OCI-LY3 (cell line): ENCODE measurements around the gene PIK3R5.
A peak's percentile ranks its signal among the peaks of the same experiment; 100 is the strongest.

Experiments
- H2AFZ ChIP-seq: fragments of 200-600, 300-600 bp; shearing (Covaris generic); 2 replicates; pipeline ENCODE4 v1.6.0; 2014; ENCODE audit warnings: antibody characterized with exemption, low read depth, low read length
- H3K27ac ChIP-seq: fragments of 200-600, 300-600 bp; sonication (generic); 2 replicates; pipeline ENCODE4 v1.5.1; 2014; ENCODE audit warnings: mild to moderate bottlenecking, low read length, moderate library complexity, mixed read lengths
- H3K27me3 ChIP-seq: fragments of 200-600, 300-600 bp; sonication (generic); 2 replicates; pipeline ENCODE4 v1.6.1; 2014; ENCODE audit warnings: low read depth, low read length, mixed read lengths
- H3K36me3 ChIP-seq: fragments of 200-600, 300-600 bp; sonication (generic); replicated peaks from 2 replicates; pipeline ENCODE3; 2014; ENCODE audit warnings: low read depth, low read length, mixed read lengths
- H3K4me1 ChIP-seq: fragments of 300-600, 200-600 bp; sonication (generic); 2 replicates; pipeline ENCODE4 v1.6.1; 2014; ENCODE audit warnings: low read length, mixed read lengths
- H3K4me2 ChIP-seq: fragments of 200-600, 300-600 bp; sonication (generic); 2 replicates; pipeline ENCODE4 v1.6.1; 2014; ENCODE audit warnings: low read length, mixed read lengths
- H3K4me3 ChIP-seq: fragments of 300-600, 200-600 bp; sonication (generic); 2 replicates; pipeline ENCODE4 v1.5.1; 2014; ENCODE audit warnings: antibody characterized with exemption, mild to moderate bottlenecking, low read length, moderate library complexity
- H3K79me2 ChIP-seq: fragments of 300-600, 200-600 bp; shearing (Covaris generic); 2 replicates; pipeline ENCODE4 v1.6.1; 2014; ENCODE audit warnings: mild to moderate bottlenecking, low read length, mixed read lengths
- H3K9ac ChIP-seq: fragments of 300-600, 200-600 bp; shearing (Covaris generic); 2 replicates; pipeline ENCODE4 v1.6.0; 2014; ENCODE audit warnings: mild to moderate bottlenecking, low read length, moderate library complexity
- H3K9me3 ChIP-seq: fragments of 200-600, 300-600 bp; shearing (Covaris generic); 2 replicates; pipeline ENCODE4 v1.6.1; 2014; ENCODE audit warnings: low read length, mixed read lengths; ENCODE audit not compliant: insufficient read depth
- H4K20me1 ChIP-seq: fragments of 200-600, 300-600 bp; sonication (generic); 2 replicates; pipeline ENCODE4 v1.6.1; 2016; ENCODE audit warnings: low read length, mixed read lengths; ENCODE audit not compliant: insufficient read depth
- CTCF ChIP-seq: fragments of 200-600, 300-600 bp; sonication (generic); IDR thresholded peaks from 2 replicates; pipeline ENCODE4 v1.5.1; 2014; ENCODE audit warnings: antibody characterized with exemption, low read length, low read depth
- EZH2phosphoT487 ChIP-seq: fragments of 200-600 bp; shearing (Covaris generic); IDR thresholded peaks from 2 replicates; pipeline ENCODE4 v1.6.1; 2018; ENCODE audit warnings: antibody characterized with exemption, mixed run types, low read depth

PIK3R5 gene

DNA sequence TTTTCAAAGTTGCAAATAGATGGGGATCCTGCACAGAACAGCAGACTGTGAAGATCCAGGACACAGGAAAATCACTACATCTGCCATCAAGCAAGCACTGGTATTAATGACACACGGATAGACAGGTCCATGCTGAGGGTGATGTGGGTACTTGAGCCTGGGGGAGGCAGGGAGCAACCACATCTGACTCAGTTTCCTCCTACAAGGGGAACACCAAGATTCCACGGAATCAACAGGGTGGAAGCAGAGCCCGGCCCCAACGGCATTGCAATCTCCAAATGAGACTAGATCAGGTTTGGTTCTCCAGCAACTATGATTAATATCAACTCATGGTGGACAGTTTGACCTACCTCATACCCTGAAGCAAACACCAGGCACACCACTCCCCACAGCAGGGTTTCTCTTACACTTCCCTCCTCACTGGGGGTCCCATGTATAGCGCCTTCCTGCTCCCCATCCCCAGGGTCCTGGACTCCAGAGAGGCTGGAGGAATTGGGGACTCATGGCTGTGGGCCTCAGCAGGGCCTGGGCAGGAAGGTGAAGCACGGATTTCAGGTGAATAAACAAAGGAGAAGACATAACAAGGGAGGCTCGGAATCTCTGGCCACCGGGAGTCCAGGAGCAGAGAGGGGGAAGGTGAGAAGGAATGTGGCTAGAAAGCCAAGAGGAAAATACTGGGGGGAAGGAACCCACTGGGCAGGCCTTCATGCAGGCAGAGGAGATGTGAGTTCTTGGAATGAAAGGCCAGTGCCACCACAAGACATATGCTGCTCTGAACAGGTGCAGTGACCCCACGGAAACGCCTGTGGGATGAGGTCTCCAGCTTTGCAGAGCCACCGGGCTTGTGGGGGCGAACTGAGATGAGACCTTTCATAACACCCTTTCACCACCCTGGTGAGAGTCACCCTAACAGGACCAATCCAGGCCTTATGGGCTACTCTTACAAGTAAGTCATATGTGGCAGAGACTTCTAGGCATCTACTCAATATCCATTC, 68.6 kb downstream of the PIK3R5 start:
- no peak for TF ChIP-seq EZH2phosphoT487
- no peak for TF ChIP-seq CTCF
- peaks cover 80% of the 10 kb centered on the region for H3K4me1 ChIP-seq
- H3K27ac ChIP-seq: no peak overlapping the region
- H4K20me1 ChIP-seq: no peaks in the 10 kb centered on the region
- H3K4me2 ChIP-seq: no peak overlapping the region
- H3K36me3 ChIP-seq: peaks cover 11% of the 10 kb centered on the region
- no peak overlapping the region for H3K4me3 ChIP-seq
- no peak overlapping the region for H2AFZ ChIP-seq
- H3K27me3 ChIP-seq: no peaks in the 10 kb centered on the region
- H3K9me3 ChIP-seq: no peaks in the 10 kb centered on the region
- H3K79me2 ChIP-seq: no peaks in the 10 kb centered on the region
- no peak overlapping the region for H3K9ac ChIP-seq

DNA sequence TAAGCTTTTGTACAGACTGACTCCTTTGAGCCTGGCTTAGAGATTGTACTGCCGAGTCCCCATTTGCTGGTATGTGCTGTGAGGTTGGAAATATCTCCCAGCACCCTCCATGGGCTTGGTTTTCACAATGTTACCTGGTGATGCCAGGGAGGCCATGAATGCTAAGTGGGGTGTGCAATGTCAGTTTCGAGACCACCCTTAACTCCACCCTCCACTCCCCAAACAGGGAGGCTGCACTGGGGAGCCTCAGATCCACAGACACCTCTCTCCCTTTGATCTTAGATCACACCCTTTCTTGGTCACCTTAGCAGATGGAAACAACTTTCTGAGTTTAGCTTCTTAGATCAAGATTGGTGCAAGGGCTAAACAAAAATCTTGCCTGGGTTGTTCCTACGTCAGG, 69.4 kb downstream of the PIK3R5 start:
- Histone ChIP-seq H3K27me3 (no peaks in the 10 kb centered on the region), H3K4me2 (no peak overlapping the region)

GRCh38 chr17:8894673-8895578, 70.6 kb downstream of the PIK3R5 start:
- Histone ChIP-seq H3K9me3 (no peaks in the 10 kb centered on the region), H4K20me1 (no peaks in the 10 kb centered on the region), H3K4me3 (peak overlapping the region; percentile 52), H3K4me1 (peaks cover 72% of the 10 kb centered on the region), H3K9ac (peak overlapping the region; percentile 14; the same call in 1 of the 2 replicates), H3K79me2 (no peaks in the 10 kb centered on the region), H3K27ac (peak overlapping the region; percentile 58), H3K36me3 (peaks cover 11% of the 10 kb centered on the region), H3K4me2 (peak overlapping the region; percentile 66), H2AFZ (no peak overlapping the region), H3K27me3 (no peaks in the 10 kb centered on the region)
- TF ChIP-seq EZH2phosphoT487: no peak
- TF ChIP-seq CTCF: peak; percentile 80

More for the DNA sequence above, 69.4 kb downstream of the PIK3R5 start:
- Histone ChIP-seq H3K9ac (no peak overlapping the region), H3K36me3 (peaks cover 11% of the 10 kb centered on the region), H3K4me1 (peaks cover 80% of the 10 kb centered on the region), H3K79me2 (no peaks in the 10 kb centered on the region), H3K4me3 (no peak overlapping the region), H2AFZ (no peak overlapping the region), H4K20me1 (no peaks in the 10 kb centered on the region), H3K9me3 (no peaks in the 10 kb centered on the region), H3K27ac (no peak overlapping the region)
- TF ChIP-seq CTCF (no peak), EZH2phosphoT487 (no peak)

GRCh38 chr17:8894202-8894671, 71.3 kb downstream of the PIK3R5 start:
- peak overlapping the region; percentile 14; the same call in 1 of the 2 replicates for H3K9ac ChIP-seq
- H4K20me1 ChIP-seq: no peaks in the 10 kb centered on the region
- H3K9me3 ChIP-seq: no peaks in the 10 kb centered on the region
- peaks cover 11% of the 10 kb centered on the region for H3K36me3 ChIP-seq
- H2AFZ ChIP-seq: no peak overlapping the region
- H3K4me2 ChIP-seq: peak overlapping the region; percentile 66
- no peak for TF ChIP-seq EZH2phosphoT487
- TF ChIP-seq CTCF: no peak
- H3K4me3 ChIP-seq: peak overlapping the region; percentile 52
- no peaks in the 10 kb centered on the region for H3K27me3 ChIP-seq
- no peaks in the 10 kb centered on the region for H3K79me2 ChIP-seq
- peak overlapping the region; percentile 58 for H3K27ac ChIP-seq
- peaks cover 65% of the 10 kb centered on the region for H3K4me1 ChIP-seq
